ENCODE results near the gene PDE6D.

Gene PDE6D

DNA sequence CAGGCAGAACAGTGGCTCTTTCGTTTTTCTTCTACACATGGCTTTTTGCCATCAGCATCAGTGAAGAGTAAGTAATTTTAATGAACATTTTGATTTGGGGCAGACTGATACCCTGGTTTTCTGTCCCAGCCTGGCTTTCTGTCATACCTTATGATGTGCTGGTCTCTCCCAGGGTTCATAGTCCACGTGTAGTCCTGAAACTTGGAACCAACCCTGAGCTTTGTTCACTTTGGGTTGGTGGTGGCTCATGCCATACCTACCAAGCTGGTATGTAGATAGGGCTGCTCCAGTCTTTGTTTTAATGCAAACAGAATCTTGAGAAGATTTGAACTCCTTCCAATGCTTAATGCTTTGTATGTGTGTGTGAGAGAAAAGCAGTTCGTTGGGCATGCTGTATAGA is 10.0 kb upstream of the PDE6D start:
- no peak for TF ChIP-seq JUND (IDR thresholded peaks at IDR 0.05; ENCODE audit: low read depth)
- in situ Hi-C loops (cut with HindIII; ENCODE audit: low pct_unique_long_range_greater_than_20kb, low sequenced_read_pairs) = no loop called here
- DNase-seq (ENCODE audit: low read depth in 1 of 2, low spot score in 1 of 2) = no peak

GRCh38 chr2:231786917-231787292 is 5.8 kb upstream of the PDE6D start:
- no peak for DNase-seq (ENCODE audit: low read depth in 1 of 2, low spot score in 1 of 2)
- in situ Hi-C loops (cut with HindIII; ENCODE audit: low pct_unique_long_range_greater_than_20kb, low sequenced_read_pairs) = no loop called here
- no peak for TF ChIP-seq JUND (IDR thresholded peaks at IDR 0.05; ENCODE audit: low read depth)

GRCh38 chr2:231786177-231786916 is 5.3 kb upstream of the PDE6D start, which contains the start of gene COPS7B:
Gene COPS7B, plus strand, starts transcription at chr2:231786445. Its CDS starts 2,126 bp downstream, at chr2:231788571.
- DNase-seq (ENCODE audit: low read depth in 1 of 2, low spot score in 1 of 2) = peak; percentile 46 to 80
- in situ Hi-C loops (cut with HindIII; ENCODE audit: low pct_unique_long_range_greater_than_20kb, low sequenced_read_pairs) = no loop called here
- no peak for TF ChIP-seq JUND (IDR thresholded peaks at IDR 0.05; ENCODE audit: low read depth)

- no peak for TF ChIP-seq JUND (IDR thresholded peaks at IDR 0.05; ENCODE audit: low read depth)
- DNase-seq (ENCODE audit: low read depth in 1 of 2, low spot score in 1 of 2) = no peak
- in situ Hi-C loops (cut with HindIII; ENCODE audit: low pct_unique_long_range_greater_than_20kb, low sequenced_read_pairs) = no loop called here
Measured at GRCh38 chr2:231785822-231786176, 4.7 kb upstream of the PDE6D start.

- in situ Hi-C loops (cut with HindIII; ENCODE audit: low pct_unique_long_range_greater_than_20kb, low sequenced_read_pairs) = no loop called here
- no peak for DNase-seq (ENCODE audit: low read depth in 1 of 2, low spot score in 1 of 2)
- TF ChIP-seq JUND (IDR thresholded peaks at IDR 0.05; ENCODE audit: low read depth) = no peak
Measured at GRCh38 chr2:231785413-231785812, 4.3 kb upstream of the PDE6D start.

- in situ Hi-C loops (cut with HindIII; ENCODE audit: low pct_unique_long_range_greater_than_20kb, low sequenced_read_pairs) = no loop called here
- DNase-seq (ENCODE audit: low read depth in 1 of 2, low spot score in 1 of 2) = peak in 1 of 2 experiments; percentile 22
- no peak for TF ChIP-seq JUND (IDR thresholded peaks at IDR 0.05; ENCODE audit: low read depth)
Measured at GRCh38 chr2:231781798-231782726, 980 bp upstream of the PDE6D start.

DNA sequence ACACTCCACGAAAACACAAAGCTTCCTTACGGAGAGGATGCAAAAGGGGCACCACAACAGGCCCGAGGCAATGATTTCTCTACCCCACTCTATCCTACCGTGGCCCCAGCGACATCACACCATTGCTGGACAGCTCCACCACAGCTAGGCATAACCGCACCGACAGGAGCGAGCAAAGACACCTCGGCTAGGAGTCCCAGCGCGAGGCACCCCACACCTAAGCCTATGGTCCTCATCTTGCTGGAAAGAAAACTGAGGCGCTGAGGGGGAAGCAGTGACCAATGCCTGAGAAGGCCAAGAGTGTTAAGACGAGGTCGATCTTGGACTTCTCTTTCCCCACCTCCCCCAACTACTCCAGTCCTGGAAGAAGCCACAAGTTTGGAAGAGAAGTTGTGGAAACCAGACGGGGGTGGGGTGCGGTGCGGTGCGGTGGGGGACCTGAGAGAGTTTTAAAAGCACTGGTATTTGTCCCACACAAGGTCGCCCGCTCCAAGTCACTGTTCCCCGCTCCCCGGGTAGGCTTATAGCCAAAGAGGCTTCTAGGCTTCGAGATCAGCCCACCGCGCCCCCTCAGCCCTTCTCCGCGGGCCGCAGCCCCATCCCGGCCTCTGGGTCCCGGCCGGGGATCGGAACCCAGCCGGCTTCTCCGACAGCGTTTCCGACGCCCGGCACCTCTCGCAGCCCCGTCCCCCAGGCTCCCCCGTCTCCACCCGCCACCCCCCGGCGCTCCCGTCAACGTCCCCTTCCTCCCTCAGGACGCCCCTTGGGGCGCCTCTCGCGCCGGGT is 766 bp downstream of the PDE6D start:
- TF ChIP-seq JUND (IDR thresholded peaks at IDR 0.05; ENCODE audit: low read depth) = no peak
- peak in 1 of 2 experiments; percentile 23 for DNase-seq (ENCODE audit: low read depth in 1 of 2, low spot score in 1 of 2)
- in situ Hi-C loops (cut with HindIII; ENCODE audit: low pct_unique_long_range_greater_than_20kb, low sequenced_read_pairs) = no loop called here

DNA sequence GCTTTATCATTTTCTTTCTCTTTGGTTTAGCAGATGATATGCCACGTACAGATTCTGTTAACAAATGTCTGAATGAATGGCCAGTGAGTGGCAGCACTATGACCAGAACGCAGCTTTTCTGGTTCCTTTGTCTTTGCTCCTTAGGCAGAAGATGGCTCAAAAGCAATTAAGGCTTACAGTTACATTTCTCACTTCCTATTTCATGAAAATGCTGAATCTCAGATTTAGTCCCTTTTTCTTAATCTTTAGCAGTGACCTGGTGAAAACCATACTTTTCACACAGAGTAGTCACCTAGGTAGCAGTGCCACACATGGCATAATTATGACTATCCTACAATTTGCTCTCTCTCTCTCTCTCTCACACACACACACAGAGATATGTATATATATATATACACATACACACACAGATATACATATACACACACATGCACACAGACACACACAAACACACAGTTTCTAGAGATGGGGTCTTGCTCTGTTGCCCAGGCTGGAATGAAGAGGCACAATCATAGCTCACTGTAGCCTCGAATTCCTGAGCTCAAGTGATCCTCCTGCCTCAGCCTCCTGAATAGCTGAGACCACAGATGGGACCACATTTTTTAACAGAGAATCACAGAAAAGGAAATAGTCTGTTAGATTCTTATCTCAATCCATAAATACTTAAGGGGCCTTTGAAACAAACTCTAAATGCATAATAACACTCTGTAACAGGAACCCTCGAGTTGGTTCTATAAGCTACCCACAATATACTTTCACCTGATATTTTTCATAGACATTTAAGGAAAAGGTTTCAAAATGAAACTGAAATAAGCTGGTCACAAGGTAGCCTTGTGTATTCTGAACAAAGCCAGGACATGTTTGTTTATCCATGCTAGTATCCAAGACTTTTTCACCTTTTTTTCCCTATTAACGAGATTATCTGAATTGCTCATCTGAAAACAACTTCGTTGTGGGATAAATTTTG is 11.6 kb downstream of the PDE6D start:
- in situ Hi-C loops (cut with HindIII; ENCODE audit: low pct_unique_long_range_greater_than_20kb, low sequenced_read_pairs) = no loop called here
- no peak for TF ChIP-seq JUND (IDR thresholded peaks at IDR 0.05; ENCODE audit: low read depth)
- no peak for DNase-seq (ENCODE audit: low read depth in 1 of 2, low spot score in 1 of 2)

GRCh38 chr2:231765496-231765929 is 15.6 kb downstream of the PDE6D start:
- in situ Hi-C loops (cut with HindIII; ENCODE audit: low pct_unique_long_range_greater_than_20kb, low sequenced_read_pairs) = no loop called here
- no peak for TF ChIP-seq JUND (IDR thresholded peaks at IDR 0.05; ENCODE audit: low read depth)
- DNase-seq (ENCODE audit: low read depth in 1 of 2, low spot score in 1 of 2) = no peak

- DNase-seq (ENCODE audit: low read depth in 1 of 2, low spot score in 1 of 2) = no peak
- in situ Hi-C loops (cut with HindIII; ENCODE audit: low pct_unique_long_range_greater_than_20kb, low sequenced_read_pairs) = no loop called here
- no peak for TF ChIP-seq JUND (IDR thresholded peaks at IDR 0.05; ENCODE audit: low read depth)
Measured at GRCh38 chr2:231764760-231765159, 16.3 kb downstream of the PDE6D start.

DNA sequence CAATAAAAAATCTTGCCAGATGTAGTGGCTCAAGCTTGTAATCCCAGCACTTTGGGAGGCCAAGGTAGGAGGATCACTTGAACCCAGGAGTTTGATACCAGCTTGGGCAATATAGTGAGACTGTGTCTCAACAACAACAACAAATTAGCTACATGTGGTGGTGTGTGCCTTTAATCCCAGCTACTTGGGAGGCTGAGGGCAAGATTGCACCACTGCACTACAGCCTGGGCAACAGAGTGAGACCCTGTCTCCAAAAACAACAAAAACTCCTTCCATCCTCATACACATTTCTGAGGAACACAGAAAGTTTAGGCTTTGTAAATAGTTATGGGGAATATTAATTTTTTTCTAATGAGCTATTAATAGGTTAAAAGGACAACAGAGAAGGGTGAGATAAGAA is 17.0 kb downstream of the PDE6D start:
- in situ Hi-C loops (cut with HindIII; ENCODE audit: low pct_unique_long_range_greater_than_20kb, low sequenced_read_pairs) = no loop called here
- no peak for TF ChIP-seq JUND (IDR thresholded peaks at IDR 0.05; ENCODE audit: low read depth)
- no peak for DNase-seq (ENCODE audit: low read depth in 1 of 2, low spot score in 1 of 2)

Measured in T47D (cell line).